GM19397 (cell line): Measurements from ENCODE around the gene RBPJL.
"Not testable (repeated sequence)": the region's sequence is repeated elsewhere in the genome, so short reads cannot be mapped to it uniquely, and the experiment has no call there.

ENCODE experiments used
- ATAC-seq: cut with Tn5 transposase; IDR thresholded peaks from one replicate; pipeline ENCODE4 v1.9.1; 2021; ENCODE audit warnings: mild to moderate bottlenecking, moderate library complexity; ENCODE audit not compliant: unreplicated experiment

RBPJL gene

DNA sequence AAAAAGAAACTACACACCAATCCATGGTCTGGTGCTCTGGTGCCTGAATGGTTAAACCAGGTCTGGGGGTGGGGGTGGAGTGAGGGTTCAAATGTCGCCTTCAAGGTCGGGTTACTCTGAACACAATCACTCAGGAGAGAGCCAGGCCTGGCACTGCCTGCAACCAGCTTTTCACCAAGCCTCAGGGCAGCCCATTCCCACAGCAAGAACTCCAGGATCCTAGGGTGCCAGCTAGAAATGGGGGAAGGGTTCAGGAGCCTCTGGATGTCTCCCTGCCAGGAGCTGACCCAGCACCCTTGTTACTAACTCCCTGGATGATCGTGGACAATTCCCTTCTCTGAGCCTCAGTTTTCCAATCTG lies 34.9 kb downstream of the RBPJL start:
- ATAC-seq = no peak

DNA sequence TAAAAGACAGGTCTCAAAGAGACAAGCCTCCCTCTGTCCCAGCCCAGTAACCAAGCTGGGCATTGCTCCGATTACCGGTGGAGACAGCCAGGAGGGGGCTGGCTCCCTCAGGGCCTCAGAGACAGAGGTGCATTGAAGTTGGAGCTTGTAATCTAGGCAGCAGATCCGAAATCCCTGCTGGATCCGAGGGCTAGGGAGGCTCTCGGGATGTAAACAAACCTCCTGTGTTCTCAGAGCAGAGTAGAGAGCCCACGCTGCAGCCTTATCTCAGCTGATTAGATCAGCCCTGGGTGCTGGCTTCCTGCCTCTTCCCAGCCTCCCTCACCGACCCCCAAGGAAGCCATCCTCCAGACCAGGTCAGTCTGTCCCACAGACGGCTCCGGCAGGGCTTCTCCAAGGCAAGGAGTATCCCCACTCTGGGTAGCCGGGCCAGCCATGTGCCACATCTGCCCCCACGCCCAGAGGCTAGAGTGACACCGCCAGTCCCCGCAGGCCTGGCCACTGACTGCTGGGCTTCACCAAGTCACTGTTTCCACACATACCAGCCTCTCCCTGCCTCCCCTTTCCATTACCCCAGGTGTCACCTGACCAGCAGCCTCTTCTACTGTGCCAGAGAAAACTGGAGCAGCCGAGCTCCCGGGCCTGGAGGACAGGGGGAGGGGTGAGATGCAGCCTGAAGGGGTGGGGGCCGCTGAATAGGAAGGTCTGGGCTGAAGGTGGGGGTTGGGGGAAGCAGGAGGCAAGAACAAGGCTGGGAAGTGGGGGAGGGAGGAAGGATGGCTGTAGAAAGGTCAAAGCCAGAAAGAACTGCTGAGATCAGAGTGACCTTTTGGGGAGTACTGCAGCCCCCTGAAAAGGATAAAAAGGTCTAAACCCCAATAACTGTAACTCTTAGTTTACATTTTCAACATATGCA lies 35.6 kb downstream of the RBPJL start:
- ATAC-seq = no peak

DNA sequence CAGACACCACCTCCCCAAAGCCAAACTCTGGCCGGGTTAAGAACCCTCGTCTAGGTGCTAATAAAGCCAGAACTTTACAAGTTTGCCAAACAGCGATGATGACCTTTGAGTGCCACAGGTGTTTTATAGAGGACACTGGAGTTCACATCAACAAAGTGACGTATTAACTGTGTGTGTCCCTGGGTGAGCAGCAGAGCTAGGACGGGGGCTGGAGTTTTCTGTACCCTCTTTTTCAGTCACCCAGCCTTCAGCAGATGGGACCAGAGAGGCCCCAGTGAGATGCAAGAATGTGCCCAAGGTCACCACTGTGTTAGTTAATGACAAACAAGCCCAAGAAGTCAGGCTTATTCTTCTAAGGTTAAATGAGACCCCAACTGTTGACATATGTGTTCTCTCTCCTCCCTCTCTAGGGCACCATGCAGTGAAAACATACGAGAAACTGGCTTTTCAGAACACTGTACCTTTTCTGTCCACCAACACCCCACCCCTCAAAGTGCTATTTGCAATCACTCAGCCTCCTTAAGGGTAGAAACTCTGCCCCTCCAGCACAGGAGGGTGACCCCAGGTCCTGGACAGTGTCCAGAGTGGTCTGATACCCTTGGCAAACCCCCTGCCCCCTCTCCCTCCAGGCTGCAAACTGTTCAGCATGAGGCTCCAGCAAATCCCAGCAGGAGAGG lies 36.4 kb downstream of the RBPJL start:
- ATAC-seq = no peak

DNA sequence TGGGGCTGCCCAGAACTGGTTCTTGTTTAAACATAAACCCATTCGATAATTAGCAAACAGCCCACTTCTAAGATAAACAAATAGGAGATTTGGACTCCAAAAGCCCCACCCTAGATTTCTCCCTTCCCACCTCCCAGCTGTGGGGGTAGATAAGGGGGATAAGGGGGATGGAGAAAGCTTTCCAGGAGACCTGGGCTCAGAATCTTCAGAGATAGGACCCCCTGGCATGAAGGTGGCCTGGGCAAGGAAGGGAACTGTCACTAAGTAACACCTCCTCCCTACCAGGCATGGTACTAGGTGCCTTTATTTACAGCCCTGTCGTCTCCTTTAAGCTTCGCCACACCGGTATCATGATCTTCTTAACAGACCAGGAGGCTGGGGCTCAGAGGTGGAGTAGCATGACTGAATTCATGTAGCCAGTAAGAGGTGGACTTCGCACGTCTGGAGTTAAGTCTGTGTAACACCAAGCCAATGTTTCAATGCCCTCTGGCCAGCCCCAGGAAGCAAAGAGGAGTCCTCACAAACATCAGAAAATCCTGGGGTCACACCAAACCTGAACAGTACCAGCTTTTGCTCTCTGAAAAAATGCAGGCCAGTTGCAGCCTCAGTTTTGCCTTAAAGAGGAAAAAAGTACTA lies 37.0 kb downstream of the RBPJL start:
- no peak for ATAC-seq

DNA sequence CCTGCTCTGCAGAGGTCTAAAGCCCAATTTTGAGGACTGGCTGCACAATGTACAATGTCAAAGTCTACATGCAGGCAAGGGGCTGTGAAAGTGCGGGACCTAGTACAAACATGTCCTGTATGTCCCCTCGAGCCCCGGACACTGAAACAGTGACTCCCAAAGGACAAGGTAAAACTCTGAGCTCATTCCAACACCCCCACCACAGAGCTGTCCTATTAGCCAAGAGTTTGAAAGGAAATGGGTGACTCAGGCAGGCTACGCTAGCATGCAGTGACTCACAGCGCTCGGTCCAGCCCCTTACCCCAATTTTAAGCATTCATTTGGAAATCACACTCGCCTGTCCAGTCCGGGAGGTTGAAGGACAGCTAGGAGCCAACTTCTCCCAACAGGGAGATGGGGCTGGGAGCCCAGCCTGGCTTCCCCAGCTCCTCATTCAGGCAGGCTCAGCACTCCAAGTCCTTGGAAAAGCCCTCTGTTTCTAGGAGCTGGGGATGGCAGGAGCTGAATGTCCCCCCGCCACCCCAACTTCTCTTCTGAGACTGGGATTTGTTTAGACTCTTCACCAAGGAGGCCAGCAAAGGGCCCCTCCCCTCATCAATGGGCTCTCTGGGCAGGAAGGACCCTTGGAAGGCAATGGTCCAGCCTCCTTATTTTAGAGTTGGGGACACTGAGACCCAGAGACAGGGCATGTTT lies 37.7 kb downstream of the RBPJL start:
- no peak for ATAC-seq

DNA sequence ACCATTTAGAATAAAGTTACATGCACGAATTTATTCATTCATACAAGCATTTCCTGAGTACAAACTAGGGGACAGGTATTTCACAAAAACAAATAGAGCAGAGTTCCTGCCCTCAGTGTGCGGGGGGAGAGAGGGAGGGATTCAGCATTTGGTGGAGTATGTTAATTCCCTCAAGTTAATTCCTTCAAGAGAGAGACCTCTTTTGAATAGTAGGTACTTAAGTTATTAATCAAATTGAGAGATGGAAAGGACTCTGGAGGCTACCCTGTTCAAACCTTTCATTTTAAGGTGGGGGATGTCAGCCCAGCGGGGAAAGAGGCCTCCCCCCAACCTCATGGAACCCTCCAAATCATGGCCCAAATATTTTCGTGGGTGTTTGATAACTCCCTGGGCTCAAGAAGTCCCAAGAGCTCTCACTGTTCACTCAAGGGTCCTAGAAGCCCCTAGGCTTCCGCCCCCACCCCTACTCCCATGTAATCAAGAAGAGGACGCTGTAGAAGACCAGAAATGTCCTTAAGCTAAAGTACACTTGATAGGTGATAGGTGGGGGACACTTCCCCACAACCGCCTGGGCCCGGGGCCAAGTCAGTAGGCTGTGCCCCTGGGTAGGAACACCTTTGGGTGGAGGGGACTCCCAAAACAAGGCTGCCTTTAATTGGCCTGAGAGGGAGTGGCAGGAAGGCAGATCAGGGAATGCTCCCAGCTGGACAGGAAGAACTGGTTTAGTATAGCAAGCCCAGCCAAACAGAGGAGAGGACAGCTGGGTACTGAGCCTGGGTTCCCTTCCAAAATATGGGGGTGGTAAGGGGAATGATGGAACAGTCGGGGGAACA lies 38.7 kb downstream of the RBPJL start:
- no peak for ATAC-seq

DNA sequence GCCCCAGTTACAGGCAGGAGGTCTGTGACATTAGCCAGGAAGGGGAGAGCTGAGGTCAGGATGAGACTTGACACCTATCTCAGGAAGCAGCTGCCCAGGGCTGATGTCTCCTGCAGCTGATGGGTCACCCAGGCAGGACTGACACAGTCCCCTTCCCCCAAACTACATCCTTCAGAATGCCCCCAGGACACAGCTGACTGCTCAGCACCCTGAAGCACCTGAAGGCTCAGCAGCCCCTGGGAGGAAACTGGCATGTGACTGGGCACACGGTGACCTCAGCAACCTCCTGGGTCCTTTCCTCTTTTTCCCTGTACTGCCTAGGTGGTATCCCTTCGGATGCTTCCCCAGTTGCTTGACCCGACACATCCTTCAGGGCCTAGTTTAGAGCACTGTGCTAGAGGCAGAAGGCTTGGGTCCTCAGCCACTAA lies 39.7 kb downstream of the RBPJL start:
- ATAC-seq = no peak

DNA sequence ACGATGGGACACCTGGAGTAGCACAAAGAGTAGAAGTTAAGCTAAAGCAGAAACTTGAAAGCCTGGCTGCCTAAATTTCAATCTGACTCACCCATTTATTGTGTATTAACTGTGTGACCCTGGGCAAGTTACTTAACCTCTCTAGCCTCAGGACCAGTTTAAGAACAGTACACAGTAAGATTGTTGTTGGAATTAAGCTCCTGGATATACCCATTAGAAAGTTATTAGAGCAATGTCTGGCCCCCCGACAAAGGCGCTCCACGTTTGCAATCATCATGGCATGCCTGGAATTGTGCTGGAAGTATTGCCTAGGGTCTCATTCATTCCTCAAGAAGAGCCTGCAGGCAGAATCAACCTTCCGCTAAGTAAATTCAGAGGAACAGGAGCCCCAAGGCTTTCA lies 40.2 kb downstream of the RBPJL start:
- no peak for ATAC-seq

DNA sequence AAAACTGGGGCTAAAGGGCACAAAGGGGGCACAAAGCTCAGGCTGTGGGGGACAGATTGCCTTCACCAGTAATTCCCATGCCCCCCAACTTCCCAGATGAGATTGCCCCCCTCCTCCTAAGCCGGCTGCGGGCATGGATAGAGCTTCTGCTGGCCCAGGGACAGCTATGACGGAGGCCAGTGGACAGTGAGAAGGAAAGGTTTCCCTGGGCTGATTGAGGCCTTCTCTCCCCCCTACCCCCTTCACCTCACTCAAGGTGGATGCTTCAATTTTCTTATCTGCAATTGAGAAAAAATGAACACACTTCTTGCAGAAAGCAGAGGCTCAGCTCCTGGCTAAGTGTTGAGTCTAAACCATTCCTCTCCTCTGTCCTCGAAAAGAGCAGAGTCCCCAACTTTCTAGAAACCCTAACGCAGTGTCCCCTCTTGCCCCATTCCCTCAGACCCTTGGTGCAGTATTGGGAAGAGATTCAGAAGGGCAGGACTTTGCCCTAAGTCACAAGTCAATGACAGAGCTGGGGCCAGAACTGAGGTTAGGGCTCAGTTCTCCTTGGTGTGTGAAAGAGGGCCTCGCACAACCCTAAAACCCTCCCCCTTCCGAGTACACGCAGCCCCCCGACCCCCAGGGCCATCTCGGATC lies 40.8 kb downstream of the RBPJL start:
- ATAC-seq = no peak

DNA sequence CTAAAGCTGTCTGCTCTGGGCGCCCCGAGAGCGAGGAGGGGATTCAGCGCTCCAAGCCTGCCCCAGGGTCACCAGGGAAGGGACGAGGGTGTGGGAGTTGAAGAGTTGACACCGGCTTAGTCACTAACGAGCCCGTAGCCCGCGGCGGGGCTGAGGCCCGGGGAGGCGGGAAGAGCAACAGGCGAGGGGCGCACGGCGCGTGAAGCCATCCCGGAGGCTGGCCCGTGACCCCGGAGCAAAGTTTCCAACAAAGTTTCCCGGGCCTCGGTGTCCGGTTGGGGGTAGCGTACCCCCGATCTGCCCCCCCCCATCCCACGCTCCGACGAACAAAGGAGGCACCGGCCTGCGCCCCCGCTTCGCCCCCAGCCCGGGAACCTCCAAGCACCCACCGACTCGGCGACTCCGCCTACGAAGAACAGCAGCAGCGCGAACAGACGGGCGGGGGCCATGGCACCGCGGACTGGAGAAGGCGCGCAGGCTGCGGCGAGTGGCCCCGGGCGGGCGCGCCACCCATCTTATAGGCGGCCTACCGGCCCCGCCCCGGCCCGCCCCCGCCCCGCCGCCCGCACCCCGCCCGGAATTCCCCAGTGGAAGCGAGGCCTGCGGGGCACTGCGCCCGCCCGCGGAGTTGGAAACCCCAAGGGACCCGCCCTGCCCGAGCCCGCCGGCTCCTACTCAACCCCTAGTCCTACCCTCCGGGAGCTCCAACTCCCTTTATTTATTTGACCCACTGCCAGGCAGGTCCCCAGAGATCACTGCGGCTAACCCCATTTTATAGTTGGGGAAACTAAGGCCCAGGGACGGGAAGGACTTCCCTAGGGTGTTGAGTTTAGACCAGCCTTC lies 41.5 kb downstream of the RBPJL start, which contains the start of gene SDC4:
SDC4 (minus strand) TSS at position 489 of the 843 bp plus-strand sequence; CDS start at position 449, 40 bp downstream.
- no peak for ATAC-seq

DNA sequence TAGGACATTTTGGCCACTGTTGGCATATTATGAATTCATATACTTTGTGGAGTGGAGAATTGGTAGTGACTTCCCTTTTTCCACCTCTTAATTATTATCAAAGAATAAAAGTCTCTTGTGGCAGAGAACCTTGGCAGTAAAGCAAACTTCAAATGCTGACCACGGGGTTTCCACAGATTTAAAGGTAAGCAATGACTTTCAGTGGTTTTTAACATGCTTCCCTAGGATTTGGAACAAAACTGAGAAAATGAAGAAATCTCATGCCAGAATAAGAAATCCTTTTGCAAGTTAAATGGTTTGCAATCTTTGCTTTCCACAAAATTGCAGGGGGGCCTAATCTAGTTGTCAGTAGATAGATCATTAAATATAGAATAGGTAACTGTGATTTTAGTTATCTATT lies 43.6 kb downstream of the RBPJL start:
- ATAC-seq = no peak

DNA sequence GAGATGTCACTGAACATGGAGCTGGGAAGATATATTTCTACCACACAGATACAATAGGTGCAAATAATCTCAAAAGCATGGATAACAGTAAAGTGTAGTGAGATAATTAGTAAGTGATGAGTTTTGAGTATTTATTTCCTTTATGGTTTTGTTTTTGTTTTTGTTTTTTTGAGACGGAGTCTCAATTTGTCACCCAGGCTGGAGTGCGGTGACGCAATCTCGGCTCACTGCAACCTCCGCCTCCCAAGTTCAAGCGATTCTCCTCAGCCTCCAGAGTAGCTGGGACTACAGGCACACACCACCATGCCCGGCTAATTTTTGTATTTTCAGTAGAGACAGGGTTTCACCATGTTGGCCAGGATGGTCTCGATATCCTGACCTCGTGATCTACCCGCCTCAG lies 44.2 kb downstream of the RBPJL start:
- ATAC-seq = not testable (repeated sequence)

DNA sequence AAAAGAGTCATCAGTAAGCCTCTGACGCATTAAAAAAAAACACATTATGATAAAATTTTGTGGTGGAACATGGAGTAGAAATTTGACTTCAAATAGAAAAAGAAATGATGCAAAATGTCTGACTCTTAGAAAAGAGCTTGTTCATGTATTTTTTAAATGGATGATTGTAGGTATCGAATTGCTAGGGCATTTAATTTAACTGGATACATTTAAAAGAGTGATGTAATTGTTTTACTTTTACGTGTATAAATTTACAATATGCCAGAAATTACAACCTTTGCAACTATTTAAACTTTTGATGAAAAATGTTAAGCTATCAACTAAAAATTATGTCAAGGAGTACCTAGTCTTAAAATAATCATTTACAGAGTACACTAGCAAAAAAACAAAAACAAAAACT lies 46.1 kb downstream of the RBPJL start:
- ATAC-seq = no peak

DNA sequence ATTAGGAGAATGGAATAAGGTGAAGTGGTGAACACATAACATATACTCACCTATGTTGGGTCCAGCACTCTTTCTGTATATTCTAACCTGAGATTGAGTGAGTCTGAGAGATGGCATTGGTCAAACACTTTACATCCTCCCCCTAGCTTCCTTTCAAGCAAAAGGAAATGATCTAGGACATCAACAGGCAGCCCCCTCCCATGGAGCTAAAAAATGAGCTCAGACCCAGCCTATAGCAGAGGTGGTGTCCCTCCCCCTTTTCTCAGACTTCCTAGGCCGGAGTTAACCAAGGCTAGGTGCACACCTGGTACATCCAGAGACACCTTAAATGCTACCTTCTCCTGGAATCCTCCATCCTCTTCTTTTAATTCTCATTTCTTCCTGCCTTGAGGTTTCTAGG lies 47.1 kb downstream of the RBPJL start:
- ATAC-seq = no peak

DNA sequence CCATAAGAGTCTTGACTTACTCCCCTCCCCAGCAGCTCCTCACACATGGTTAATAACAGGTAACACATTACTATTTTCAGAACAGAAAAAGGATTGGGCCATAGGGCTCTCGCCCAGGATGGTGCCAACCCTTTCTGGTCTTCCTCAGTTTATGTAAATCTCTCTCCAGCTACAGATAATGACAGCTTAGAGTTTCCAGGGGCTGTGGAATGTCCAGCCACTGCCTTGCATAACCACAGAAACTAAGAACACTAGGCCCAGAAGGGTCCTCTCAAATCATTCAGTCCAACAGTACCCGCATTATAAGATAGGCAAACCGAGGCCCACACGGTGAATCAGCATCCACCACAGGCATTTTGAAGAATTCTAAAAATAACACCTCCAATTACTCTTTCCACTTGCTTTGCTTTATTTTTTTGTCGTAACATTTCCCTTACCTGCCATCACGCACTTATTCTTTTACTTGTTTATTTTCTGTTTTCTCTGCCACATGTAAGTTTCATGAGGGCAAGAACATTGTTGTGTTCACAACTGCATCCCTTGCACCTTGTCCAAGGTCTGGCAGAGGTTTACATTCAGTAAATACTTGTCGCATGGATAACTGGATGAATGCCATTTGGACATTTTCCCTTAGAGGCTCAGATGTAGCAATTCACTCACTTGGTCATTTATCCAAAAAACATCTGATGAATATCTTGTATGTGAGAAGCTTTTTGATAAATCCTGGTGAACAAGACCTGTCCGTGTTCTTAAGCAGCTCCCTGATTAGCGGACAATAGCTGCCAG lies 48.0 kb downstream of the RBPJL start:
- no peak for ATAC-seq

DNA sequence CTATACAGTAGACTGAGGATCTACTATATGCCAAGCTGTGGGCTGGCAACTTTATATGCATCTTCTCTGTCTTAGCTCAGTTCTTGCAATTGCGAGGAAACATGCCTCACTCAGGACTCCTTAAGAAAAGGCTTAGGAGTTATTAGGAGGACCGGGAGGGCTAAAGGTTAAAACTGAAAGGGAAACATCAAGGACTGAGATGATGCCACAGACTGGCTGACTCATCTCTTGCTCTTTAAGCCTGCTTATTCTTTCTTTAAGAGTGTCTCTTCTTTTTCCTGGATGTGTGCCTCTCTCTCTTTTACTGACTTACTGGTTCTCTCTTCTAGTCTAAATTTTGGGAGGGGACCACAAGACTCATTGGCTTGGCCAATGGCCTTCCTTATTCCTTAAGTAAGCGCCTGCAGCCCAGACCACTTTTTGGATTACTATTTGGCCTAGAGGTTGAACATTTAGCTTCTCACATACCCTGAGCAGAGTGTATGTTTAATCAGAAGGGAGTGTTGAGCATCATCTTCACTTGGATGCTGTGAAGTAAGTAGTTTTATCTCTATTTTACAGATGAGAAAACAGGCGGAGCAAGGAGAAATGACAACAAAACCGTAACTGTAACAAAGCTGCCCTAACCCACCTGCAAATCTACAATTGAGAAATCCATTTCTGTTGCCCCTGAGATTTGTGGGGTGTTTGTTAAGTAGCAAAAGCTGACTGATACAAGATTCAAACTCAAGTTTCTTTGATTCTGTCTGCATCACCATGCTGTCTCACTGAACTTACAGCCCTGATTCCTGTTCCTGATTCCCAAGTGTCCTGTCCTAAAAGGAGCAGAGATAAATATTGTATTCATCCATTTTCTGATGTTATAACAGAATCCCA lies 48.8 kb downstream of the RBPJL start:
- no peak for ATAC-seq
